ENCODE results near the gene LRRC23. TPM values are rescaled to one million over a fixed set of nuclear protein-coding genes. Genes with fewer than 3 reads are reported as not detected.
"Not testable (repeated sequence)": the region's sequence is repeated elsewhere in the genome, so short reads cannot be mapped to it uniquely, and the experiment has no call there.

LRRC23 gene
- total and polyA plus RNA-seq, 2 of the 4 experiments (the other 2 are of a cell fraction): 11.1 to 11.4 TPM

GRCh38 chr12:6886206-6886999, 18.2 kb upstream of the LRRC23 start:
- H3K79me1 ChIP-seq (ENCODE audit: low read depth in 1 of 2, low read length in 2 of 2); POLR2A ChIA-PET (ENCODE audit: unreplicated experiment): not testable (repeated sequence)
- CTCF ChIA-PET: interaction anchor here (1.8 kb wide), 1 partner anchor 14 kb away, joined by 5 read pairs; the partner anchor contains the start of gene SPSB2

More at GRCh38 chr12:6886206-6886999, 18.2 kb upstream of the LRRC23 start:
- H2BK5ac ChIP-seq (ENCODE audit: low read depth, low read length, poor library complexity, severe bottlenecking); H4K8ac ChIP-seq (ENCODE audit: low read depth in 2 of 2, low read length in 2 of 2); H3K27me3 ChIP-seq (ENCODE audit: control insufficient read depth, insufficient read depth, low read length); H3K18ac ChIP-seq (ENCODE audit: low read depth, low read length); H2BK15ac ChIP-seq (ENCODE audit: low read depth, low read length); H3K4me1 ChIP-seq (ENCODE audit: control insufficient read depth, insufficient read depth, low read length); DNase-seq; H3K27ac ChIP-seq (ENCODE audit: insufficient read depth, low read length); BruUV-seq (replicated peaks); H2BK120ac ChIP-seq (ENCODE audit: low read depth, low read length); H3K14ac ChIP-seq (replicated peaks; ENCODE audit: low read depth, low read length); H3K9me1 ChIP-seq (ENCODE audit: insufficient read depth, low read length); H3K56ac ChIP-seq (ENCODE audit: extremely low read depth, insufficient read depth, low read length); intact Hi-C loops (cut with micrococcal nuclease); dilution Hi-C loops (cut with HindIII; ENCODE audit: low sequenced_read_pairs, unreplicated experiment); H3K4me3 ChIP-seq (ENCODE audit: insufficient read depth, low read depth, low read length); H3K9me3 ChIP-seq (ENCODE audit: control insufficient read depth, insufficient read depth, low read length); H3K4me2 ChIP-seq (ENCODE audit: low read depth, low read length); H2BK20ac ChIP-seq (ENCODE audit: low read depth, low read length); H2AK9ac ChIP-seq (replicated peaks; ENCODE audit: low read depth, low read length, poor library complexity); H2AK5ac ChIP-seq (ENCODE audit: low read depth, low read length); H3K4ac ChIP-seq (ENCODE audit: low read depth, low read length); H3K23ac ChIP-seq (ENCODE audit: low read depth, low read length); ATAC-seq (ENCODE audit: low read depth); H3K9ac ChIP-seq (ENCODE audit: low read depth, low read length); H4K20me1 ChIP-seq (ENCODE audit: insufficient read depth, low read length); H2AFZ ChIP-seq (replicated peaks; ENCODE audit: low read length, poor library complexity); H4K91ac ChIP-seq (ENCODE audit: insufficient read depth, low read depth, low read length); in situ Hi-C loops (cut with MboI; ENCODE audit: low sequenced_read_pairs); H4K5ac ChIP-seq (ENCODE audit: low read depth, low read length): not testable (repeated sequence)
- no CpG with 5 or more reads among the region's 15 CpGs for WGBS, 2 experiments (ENCODE audit: extremely low coverage in 2 of 2, insufficient read length in 1 of 2)
- peaks cover 17% of the 10 kb centered on the region for H3K36me3 ChIP-seq (ENCODE audit: control insufficient read depth, insufficient read depth, low read length)
